Activated CD8-positive, alpha-beta memory T cell treated with anti-CD3 and anti-CD28 coated beads for 36 hours (primary cell): ENCODE data around the gene EVA1A. TPM values are rescaled to one million over a fixed set of nuclear protein-coding genes. Genes with fewer than 3 reads are reported as not detected.

ENCODE experiments used
- CTCF ChIA-PET: fragments of 350-600 bp; sonication (Branson Sonifier 250); formaldehyde crosslinking; loops from one replicate; lab custom pipeline; 2021; ENCODE audit warnings: antibody characterized with exemption; lab: Charles Lee
- POLR2A ChIA-PET: fragments of 350-600 bp; sonication (Branson Sonifier 250); formaldehyde crosslinking; loops from one replicate; lab custom pipeline; 2021; ENCODE audit warnings: antibody characterized with exemption; lab: Charles Lee
- total RNA-seq, 2 experiments: library from RNA; stranded (reverse); gene quantifications; one replicate each; pipeline ENCODE4 v1.2.3, GENCODE V29; 2021

The EVA1A gene
- total RNA-seq, 2 experiments from 2014 or later: not detected

GRCh38 chr2:75465317-75465984 is 95.3 kb downstream of the EVA1A start:
- CTCF ChIA-PET: no interaction called here

DNA sequence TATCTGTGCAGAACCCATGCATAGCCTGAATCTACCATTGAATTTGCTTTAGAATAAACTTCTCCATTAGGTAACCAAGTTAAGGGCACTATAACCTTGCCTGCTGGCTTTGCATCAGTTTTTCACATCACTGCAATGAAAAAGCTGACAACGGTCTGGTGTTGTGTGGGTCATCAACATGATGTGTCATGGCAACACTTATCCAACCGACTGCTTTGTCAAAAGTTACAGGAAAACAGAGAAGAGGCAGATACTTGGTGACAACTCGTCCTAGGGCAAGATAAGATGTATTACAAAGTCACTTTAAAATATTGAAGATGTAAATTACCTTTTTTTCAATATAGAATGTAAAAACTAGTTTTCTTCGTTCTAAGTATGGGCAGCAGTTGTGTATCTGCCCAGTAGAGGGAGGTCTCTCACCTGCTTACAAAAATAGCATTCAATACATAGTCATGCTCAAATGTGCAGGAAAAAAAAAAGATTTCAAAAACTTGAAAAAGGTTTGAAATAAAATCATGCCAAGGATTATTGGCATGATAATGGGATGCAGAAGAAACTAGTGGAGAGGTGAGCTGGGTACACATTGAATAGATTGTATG is 96.3 kb downstream of the EVA1A start:
- POLR2A ChIA-PET: no interaction called here
- CTCF ChIA-PET: no interaction called here

More at GRCh38 chr2:75465317-75465984, 95.3 kb downstream of the EVA1A start:
- POLR2A ChIA-PET: no interaction called here

DNA sequence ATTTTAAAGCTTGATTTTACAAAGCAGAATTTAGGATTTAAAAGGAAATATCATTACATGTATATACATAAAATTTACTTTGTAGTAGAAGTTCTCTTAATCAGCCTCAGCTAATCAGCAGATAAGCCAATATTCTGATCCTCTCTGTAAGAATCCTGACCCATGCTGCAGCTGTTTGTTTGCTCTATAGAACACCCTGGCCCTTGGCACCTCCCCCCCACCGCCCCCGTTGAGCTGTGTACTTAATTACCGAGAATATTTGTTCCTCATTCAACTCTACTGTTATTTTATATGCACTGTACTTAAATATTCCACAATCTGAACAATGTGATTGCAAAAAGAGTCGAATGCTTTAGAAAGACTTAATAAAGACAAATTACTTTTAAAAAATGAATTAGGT is 98.0 kb downstream of the EVA1A start:
- CTCF ChIA-PET: no interaction called here
- POLR2A ChIA-PET: no interaction called here

GRCh38 chr2:75462206-75462605 is 98.5 kb downstream of the EVA1A start:
- POLR2A ChIA-PET: no interaction called here

DNA sequence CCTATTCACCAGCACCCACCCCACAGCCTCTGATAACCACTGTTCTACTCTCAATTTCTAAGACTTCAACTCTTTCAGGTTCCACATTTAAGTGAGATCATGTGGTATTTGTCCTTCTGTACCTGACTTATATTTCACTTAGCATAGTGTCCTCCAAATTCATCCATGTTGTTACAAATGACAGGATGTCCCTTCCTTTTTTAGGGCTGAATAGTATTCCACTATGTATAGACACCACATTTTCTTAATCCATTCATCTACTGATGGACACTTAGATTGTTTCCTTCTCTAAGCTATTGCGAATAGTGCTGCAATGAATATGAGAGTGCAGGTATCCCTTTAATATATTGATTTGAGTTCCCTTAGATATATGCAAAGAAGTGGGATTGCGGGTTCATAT is 100.1 kb downstream of the EVA1A start:
- CTCF ChIA-PET: no interaction called here
- POLR2A ChIA-PET: no interaction called here

More at GRCh38 chr2:75462206-75462605, 98.5 kb downstream of the EVA1A start:
- CTCF ChIA-PET: no interaction called here

- POLR2A ChIA-PET: no interaction called here
- CTCF ChIA-PET: no interaction called here
These were observed 101.0 kb downstream of the EVA1A start for GRCh38 chr2:75459565-75460310.

DNA sequence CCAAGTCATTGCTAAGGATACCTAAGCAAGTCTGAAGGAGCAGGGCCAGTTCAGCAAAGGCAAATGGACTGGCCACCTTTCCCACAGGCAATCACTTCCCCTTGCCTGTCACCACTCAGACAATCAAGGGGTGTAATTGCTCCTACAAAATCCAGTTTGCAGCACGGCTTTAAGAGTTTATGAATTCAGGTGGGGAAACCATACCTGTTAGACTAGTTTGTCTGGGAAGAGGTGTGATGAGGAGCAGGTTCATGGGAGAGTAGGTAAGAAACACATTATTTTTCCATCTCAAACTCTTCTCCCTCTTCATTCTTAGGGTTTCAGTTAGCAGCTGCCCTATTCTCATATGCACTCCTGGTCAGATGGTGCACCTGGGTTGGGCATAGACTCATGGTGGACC is 102.5 kb downstream of the EVA1A start:
- POLR2A ChIA-PET: no interaction called here
- CTCF ChIA-PET: no interaction called here

DNA sequence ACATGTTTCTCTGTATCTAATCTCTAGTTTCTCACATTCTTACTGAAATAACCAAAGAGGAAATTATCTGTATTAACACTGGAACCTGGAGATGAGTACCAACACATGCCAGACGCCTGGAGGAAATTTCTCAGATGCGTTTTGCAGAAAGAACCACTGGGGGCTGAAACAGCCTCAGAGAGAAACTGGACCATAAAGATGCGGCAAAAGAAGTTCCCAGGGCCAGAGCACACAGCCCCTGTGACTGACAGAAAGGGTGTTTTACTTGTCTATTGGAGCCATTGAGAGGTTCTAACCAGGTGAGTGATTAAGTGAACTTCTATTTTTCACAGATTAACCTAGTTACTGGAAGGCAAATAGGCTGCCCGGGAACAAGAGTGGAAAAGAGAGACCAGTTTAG is 103.9 kb downstream of the EVA1A start:
- POLR2A ChIA-PET: no interaction called here
- CTCF ChIA-PET: no interaction called here

DNA sequence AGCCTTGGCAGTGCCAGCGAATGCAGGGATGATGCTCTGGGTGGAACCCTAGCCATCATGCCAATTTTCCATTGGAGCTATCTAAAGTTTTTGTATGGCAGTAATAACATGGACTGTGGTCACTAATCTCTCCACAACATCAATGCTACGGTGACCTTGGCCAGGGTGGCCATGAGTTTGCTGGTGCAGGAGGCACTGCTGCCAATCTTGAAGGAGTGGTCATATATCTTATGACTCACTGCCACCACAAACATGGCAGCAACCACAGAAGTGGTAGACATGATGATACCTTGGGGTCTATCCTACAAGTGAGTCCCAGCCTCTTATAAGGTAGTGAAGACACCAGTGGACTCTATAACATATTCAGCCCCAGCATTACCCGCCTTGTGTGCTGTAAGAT is 104.6 kb downstream of the EVA1A start:
- POLR2A ChIA-PET: no interaction called here

DNA sequence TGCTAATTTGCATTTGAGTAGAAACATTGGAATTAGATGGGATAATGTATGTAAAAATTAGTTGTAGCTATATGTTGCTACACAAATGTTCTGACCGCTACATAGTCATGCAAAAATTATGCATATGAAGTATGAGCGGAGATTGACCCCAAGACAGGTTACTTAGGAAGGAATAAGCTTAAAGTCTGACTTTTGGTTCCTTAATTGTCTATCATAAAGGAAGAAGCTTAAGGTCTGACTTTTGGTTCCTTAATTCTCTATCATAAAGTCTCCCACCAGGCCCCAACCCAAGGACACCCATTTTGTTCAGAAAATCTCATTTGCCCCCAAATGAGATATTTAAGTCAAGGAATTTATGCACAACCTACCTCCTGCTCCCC is 106.5 kb downstream of the EVA1A start:
- ChIA-PET POLR2A (no interaction called here), CTCF (no interaction called here)

More for the DNA sequence above, 104.6 kb downstream of the EVA1A start:
- CTCF ChIA-PET: no interaction called here

DNA sequence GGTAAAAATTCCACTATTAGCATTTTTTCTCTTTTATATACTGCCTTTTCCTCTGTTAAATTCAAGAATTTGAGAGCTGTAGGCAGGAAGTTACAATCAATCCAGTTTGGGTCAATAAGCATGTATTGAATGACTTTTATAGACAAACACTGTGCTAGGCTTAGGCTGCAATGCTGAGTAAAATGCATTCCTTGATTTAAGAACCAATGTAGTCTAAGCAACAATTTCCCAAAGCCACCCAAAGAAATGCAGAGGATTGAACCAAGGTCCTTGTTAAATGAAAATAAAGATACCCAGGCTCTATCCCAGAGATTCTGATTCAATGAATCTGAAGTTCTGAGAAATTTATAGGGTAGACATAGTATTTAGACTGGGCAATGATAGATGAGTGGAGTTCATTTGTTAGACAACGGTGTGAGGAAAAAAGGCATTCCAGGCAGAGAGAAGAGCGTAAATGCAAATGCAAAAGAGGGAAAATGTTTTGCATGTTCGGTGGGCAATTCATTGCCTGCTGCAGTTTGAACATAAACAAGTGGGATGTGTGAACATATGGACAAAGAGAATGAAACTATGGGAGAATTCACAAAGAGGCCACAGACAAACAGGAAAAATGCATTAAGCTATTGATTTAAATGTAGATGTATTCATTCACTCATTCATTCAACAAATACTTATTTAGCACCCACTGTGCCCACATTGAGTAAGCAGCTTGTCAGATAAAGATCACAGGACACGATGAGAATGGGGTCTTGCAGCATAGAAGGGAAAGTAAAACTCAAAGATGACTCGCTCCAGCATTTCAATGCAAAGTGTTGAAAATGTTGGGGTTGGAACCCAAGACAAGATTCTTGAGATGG is 107.1 kb downstream of the EVA1A start:
- CTCF ChIA-PET: no interaction called here
- POLR2A ChIA-PET: no interaction called here

DNA sequence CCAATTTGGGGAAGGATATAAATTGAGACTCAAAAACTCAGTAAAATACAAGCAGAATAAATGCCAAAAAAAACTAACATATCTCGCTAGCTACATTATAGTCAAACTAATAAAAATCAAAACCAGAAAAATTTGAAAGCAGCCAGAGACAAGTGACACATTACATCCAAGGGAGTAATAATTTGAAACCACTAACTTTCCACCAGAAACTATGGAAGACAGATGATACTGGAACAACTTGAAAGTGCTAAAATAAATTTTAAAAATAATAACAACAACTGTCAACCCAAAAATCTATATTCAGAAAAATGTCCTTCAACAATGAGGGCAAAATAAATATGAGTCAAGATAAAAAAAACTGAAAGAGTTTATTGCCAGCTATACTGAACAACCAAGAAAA is 110.7 kb downstream of the EVA1A start:
- ChIA-PET POLR2A (no interaction called here), CTCF (no interaction called here)

DNA sequence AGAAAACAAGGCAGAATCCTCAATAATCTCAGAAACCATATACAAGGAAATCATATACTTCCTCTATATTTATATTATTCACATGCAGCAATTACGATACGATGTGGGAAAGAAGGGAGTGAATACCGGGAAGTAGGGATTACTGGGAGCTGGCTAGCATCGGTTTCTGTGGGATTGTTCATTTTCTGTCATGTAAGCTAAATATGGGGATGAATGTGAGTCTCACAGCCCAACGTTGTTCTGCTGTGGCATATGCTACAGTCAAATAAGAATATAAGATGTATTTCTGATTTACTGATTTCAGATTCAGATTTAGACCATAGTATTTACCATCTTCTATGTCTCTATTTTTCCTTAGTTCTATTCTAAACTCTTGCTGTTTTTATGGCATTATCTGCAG is 113.6 kb downstream of the EVA1A start:
- POLR2A ChIA-PET: no interaction called here
- CTCF ChIA-PET: no interaction called here

Other genes starting within 250 kb of the EVA1A start
- gene MRPL19, start 85.8 kb upstream of the EVA1A start, total RNA-seq: 10 to 100 TPM; 75.9 to 80.0 TPM
- gene GCFC2, start 150.0 kb upstream of the EVA1A start, total RNA-seq: 10 to 100 TPM; 30.1 to 31.4 TPM